Esophagus squamous epithelium (tissue), 4 donors: ENCODE results near the gene GRIK2.

Experiments used
- CTCF ChIP-seq, 6 experiments: fragments of 450-650 bp in 4 of 6; fragments of 200-600 bp in 2 of 6; sonication (generic) in 2 of 6; IDR thresholded peaks; one replicate each; pipeline ENCODE4 v1.5.1; 2016 to 2019; ENCODE audit warnings: antibody characterized with exemption in 6 of 6, mild to moderate bottlenecking in 4 of 6, moderate library complexity in 4 of 6
- POLR2A ChIP-seq, 4 donors: fragments of 450-650 bp; IDR thresholded peaks; one replicate each; pipeline ENCODE4 v1.6.1; 2017; ENCODE audit warnings: antibody characterized with exemption in 4 of 4, mild to moderate bottlenecking in 4 of 4, moderate library complexity in 3 of 4

GRCh38 chr6:101477436-101477835 lies 83.9 kb downstream of the GRIK2 start:
- TF ChIP-seq CTCF (IDR thresholded peaks at IDR 0.05) (no peak), POLR2A (IDR thresholded peaks at IDR 0.05) (no peak)
